Stimulated activated CD8-positive, alpha-beta memory T cell treated with anti-CD3 and anti-CD28 coated beads, Interleukin-7, amount 100 ng/mL, for 1 hour (primary cell): ENCODE results near the gene PFKFB3.

ENCODE experiments used
- DNase-seq, 2 donors: peaks; one replicate each; pipeline ENCODE4 v3.0.0-alpha.2; 2020; ENCODE audit warnings: low read depth in 2 of 2

Gene PFKFB3

DNA sequence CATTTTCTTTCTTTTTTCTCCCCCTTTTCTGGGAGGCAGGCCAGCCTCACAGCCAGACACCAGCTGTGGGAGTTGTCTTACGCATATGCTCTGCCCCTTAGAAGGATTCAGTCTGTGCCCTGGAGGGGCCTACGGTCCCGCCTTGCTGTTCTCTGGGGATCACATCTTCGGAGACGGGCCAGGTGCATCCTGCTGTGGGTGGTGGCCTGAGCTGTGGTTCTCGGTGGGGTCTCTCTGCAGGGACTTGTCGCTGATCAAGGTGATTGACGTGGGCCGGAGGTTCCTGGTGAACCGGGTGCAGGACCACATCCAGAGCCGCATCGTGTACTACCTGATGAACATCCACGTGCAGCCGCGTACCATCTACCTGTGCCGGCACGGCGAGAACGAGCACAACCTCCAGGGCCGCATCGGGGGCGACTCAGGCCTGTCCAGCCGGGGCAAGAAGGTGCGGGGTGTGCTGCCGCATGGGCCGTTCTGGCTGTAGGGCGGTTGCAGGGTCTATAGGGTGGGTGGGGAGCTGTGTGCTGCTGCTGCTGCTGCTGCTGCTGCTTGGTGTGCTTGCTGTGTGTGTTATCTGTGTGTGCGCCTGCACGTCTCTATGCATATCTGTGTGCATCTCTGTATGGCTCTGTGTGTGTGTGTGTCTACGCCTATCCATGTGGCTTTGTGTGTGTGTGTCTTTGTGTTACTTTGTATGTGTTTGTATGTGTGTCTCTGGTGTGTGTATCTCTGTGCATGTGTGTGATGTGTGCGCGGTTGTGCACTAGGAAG, 17.9 kb downstream of the PFKFB3 start:
- no peak for DNase-seq

DNA sequence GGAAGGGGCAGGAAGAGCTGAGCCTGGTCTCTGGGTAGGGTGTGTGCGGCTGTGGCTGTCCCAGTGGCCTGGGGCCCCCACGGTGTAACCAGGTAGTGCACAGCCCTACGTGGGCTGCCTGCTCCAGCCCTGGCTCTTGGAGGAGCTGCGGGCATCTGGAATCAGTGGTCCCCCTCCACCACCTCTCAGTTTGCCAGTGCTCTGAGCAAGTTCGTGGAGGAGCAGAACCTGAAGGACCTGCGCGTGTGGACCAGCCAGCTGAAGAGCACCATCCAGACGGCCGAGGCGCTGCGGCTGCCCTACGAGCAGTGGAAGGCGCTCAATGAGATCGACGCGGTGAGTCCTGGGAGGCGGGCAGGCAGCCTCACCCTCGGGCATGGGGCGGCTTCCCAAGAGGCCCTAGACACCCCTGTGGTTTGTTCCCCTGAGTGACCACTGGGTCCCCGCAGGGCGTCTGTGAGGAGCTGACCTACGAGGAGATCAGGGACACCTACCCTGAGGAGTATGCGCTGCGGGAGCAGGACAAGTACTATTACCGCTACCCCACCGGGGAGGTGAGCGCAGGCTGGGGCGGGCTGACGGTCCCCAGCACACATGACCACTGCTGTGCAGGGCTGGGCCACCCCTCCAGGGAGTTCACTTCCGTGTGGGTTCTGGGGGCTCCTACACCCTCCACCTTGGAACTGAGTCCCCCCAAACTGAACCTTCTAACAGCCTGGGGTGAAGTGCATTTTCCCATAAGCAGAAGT, 18.6 kb downstream of the PFKFB3 start:
- DNase-seq: no peak

DNA sequence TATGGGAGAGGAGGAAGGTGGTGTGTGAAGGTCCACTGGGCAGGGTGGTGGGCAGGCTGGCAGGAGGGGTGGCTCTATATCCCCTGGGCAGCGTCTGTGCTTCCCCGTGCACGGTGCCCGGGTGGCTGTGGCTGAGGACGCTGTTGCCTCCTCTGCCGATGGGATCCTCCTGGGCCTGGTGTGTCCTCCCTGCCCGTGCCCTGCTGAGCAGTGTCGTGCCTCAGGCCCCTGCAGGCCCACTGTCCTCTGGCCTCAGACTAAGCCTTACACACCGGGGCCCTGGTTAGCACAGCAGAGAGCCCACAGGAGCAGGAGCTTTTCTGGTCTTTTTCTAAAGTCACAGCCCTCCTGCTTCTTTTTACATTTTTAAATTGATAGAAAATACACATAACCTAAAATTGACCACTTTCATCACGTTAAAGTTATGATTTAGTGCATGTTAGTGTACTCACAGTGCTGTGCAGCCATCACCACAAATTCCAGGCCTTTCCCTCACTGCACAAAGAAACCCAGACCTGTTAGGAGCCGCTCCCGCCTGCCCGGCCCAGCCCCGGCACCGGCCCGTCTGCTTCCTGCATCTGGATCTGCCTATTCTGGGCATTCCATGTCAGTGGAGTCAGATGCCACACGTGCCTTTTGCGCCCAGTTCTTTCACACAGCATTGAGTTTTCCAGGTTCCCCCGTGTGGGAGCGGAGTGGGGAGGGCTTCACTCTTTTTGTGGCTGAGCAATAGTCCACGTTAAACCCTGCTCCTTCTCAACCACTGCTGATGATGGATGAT, 19.4 kb downstream of the PFKFB3 start:
- DNase-seq: no peak

- DNase-seq: no peak
Observed at GRCh38 chr10:6222755-6223154, 20.0 kb downstream of the PFKFB3 start.

DNA sequence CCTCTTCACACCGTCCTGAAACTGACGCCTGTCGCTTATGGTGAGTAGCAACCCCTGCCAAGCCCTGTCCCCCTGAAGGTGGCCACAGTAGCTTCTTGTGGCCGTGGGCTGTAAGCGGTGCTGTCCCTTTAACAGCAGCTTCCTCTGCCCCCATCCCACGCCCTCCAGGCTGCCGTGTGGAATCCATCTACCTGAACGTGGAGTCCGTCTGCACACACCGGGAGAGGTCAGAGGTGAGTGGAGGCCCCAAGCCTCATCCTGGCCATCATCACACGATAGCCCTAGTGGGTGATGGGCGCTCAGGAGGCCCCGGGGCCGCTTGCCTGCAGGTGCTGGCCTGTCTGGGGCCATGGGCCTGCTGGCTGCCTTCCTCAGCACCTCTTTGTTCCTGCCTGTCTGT, 21.2 kb downstream of the PFKFB3 start:
- no peak for DNase-seq

DNA sequence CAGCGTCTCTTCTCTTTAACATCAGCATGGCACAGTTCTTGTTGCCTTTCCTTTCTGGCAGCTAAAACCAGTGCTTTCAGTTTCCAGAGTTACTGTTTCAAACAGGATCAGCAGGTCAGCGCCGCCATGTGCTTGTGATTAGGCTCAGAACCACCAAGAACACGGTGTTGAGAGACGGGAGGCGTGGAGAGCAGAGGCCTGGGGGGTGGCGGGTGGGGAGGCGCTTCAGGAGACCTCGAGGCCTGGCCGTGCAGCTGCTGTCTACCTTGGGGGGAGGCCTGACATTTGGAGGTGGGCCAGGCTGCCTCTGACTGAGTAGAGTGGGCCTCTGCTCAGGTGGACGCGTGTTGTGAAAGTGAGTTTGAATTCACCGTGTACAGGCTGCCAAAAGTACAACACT, 22.0 kb downstream of the PFKFB3 start:
- no peak for DNase-seq

DNA sequence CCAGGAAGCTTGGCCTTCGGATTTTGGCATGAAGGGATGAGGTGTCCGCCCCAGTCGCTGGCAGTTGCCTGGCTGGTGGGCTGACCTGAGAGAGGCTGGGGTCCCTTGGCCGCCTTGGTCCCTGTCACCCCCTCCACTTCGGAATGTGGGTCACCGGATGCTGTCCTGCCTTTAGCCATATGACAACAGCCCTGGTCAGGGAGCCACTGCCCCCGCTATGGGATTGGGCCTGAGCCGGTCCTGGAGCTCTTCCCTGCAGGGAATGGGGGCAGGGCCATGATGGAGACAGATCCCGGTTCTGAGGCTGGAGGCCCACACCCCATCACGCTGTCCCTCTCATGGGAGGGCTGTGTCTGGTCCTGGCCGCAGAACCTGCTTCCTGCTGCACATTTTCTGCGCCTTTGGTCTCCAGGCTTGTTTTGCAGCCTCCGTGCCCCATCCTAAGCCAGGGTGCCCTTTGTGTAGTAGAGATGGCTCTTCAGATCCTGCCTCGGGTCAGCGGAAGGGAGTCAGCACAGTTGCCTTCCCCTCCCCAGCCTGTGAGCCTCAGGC, 22.6 kb downstream of the PFKFB3 start:
- no peak for DNase-seq

DNA sequence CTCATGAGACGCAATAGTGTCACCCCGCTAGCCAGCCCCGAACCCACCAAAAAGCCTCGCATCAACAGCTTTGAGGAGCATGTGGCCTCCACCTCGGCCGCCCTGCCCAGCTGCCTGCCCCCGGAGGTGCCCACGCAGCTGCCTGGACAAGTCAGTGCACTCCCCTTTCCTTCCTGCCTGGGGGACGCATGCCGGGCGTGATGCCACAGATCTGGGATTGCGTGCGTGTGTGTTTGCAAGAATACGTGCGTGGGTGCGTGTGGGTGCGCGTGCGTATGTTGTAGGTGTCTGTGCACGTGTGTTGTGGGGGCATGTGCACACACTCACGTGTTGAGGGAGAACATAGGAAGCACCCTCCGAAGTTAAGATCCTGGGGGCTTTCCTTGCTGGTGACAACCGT, 23.5 kb downstream of the PFKFB3 start:
- no peak for DNase-seq

DNA sequence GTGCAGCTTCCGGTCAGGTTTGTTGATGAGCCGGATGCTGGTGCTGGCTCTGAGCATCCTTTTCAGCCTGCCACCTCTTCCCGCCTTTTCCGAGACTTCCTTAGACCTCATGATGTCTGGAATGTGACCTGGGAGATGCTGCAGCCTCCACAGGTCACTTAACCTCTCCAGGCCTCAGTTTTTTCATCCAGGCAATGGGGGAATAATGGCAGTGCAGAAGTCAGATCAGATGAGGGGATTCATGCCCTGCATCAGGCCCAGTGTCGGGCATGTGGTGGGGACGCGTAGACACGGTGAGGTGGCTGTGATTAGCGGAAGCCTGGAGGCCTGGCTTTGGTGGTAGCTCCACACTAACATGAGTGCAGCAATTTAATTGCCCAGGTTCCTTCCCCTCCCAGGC, 24.6 kb downstream of the PFKFB3 start:
- DNase-seq: no peak

GRCh38 chr10:6228010-6228511, 25.3 kb downstream of the PFKFB3 start:
- DNase-seq: no peak

- no peak for DNase-seq
Observed at GRCh38 chr10:6228647-6229046, 25.9 kb downstream of the PFKFB3 start.

DNA sequence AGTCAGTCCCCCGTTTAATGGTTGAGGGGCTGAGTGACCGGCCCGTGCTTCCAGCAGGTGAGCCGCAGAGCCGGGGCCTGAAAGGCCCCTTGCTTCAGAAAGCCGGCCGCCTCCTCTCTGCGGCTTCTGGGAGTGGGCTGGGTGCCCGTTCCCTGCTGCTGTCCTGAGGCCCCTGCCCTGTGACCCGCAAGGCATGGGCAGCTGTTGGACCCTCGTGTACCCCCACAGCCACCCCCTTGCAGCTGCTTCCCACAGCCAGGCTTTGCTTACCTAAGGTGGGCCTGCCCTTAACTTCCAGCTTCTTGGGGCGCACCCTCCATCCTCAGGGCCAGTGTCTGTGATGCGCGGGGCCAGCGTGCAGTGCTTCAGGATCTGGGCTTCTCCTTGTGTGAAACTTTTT, 26.6 kb downstream of the PFKFB3 start:
- DNase-seq: no peak

GRCh38 chr10:6229746-6230145, 27.0 kb downstream of the PFKFB3 start:
- no peak for DNase-seq

DNA sequence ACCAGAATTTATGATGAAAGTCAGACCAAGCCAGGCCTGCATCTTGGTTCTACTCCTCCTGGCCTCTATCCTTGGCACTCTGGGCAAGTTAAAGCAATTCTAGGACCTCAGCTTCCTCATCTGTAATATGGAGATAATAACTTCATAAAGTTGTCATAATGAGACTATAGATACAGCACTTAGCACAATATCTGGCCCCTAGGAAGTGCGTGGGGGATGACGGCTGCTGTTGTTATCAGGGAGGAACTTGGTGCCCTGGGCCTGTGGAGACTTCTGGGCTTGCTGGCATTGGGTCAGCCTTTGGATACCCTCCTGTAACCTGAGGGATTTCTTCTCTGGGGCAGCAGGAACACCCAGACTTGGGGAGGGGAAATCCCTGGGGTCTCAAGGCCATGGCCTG, 27.6 kb downstream of the PFKFB3 start:
- no peak for DNase-seq

DNA sequence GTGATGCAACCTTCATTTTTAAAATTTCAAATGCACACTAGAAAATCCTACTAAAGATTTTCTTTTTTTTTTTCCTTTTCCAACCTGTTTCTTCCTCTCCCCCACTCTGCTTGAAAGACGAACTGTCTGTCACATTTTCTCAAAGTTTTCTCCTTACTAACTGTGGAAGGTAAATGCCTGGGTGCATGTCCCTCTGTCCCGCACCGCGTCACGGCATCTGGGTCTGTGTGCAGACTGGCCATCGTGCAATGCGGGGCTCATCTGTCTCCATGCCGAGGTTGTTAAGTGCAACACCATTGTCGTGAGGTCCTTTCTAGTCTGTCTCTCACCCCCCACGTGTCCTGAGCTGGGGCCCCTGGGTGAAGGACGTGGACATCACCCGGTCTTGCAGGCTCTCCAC, 28.4 kb downstream of the PFKFB3 start:
- no peak for DNase-seq

GRCh38 chr10:6231730-6232129, 29.0 kb downstream of the PFKFB3 start:
- no peak for DNase-seq

GRCh38 chr10:6232225-6232807, 29.6 kb downstream of the PFKFB3 start:
- DNase-seq: no peak

DNA sequence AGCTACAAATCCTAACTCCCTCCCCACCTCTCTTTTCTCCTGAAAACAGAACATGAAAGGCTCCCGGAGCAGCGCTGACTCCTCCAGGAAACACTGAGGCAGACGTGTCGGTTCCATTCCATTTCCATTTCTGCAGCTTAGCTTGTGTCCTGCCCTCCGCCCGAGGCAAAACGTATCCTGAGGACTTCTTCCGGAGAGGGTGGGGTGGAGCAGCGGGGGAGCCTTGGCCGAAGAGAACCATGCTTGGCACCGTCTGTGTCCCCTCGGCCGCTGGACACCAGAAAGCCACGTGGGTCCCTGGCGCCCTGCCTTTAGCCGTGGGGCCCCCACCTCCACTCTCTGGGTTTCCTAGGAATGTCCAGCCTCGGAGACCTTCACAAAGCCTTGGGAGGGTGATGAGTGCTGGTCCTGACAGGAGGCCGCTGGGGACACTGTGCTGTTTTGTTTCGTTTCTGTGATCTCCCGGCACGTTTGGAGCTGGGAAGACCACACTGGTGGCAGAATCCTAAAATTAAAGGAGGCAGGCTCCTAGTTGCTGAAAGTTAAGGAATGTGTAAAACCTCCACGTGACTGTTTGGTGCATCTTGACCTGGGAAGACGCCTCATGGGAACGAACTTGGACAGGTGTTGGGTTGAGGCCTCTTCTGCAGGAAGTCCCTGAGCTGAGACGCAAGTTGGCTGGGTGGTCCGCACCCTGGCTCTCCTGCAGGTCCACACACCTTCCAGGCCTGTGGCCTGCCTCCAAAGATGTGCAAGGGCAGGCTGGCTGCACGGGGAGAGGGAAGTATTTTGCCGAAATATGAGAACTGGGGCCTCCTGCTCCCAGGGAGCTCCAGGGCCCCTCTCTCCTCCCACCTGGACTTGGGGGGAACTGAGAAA, 30.4 kb downstream of the PFKFB3 start:
- no peak for DNase-seq

GRCh38 chr10:6233725-6234277, 31.1 kb downstream of the PFKFB3 start:
- DNase-seq: no peak

DNA sequence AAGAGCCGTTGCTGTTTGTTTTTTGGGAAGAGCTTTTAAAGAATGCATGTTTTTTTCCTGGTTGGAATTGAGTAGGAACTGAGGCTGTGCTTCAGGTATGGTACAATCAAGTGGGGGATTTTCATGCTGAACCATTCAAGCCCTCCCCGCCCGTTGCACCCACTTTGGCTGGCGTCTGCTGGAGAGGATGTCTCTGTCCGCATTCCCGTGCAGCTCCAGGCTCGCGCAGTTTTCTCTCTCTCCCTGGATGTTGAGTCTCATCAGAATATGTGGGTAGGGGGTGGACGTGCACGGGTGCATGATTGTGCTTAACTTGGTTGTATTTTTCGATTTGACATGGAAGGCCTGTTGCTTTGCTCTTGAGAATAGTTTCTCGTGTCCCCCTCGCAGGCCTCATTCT, 31.6 kb downstream of the PFKFB3 start:
- no peak for DNase-seq
